GM19193 (cell line): ENCODE measurements around the gene SPAG7.

Experiments used
- POLR2A ChIP-seq: IDR thresholded peaks from 4 replicates; pipeline ENCODE4 v1.6.1; 2011; ENCODE audit not compliant: insufficient read depth, insufficient read length; ENCODE audit errors: extremely low read depth

Gene SPAG7

GRCh38 chr17:4966844-4967538, 626 bp downstream of the SPAG7 start:
- TF ChIP-seq POLR2A: peak; percentile 50

GRCh38 chr17:4965311-4965986, 2.2 kb downstream of the SPAG7 start:
- no peak for TF ChIP-seq POLR2A

- no peak for TF ChIP-seq POLR2A
Observed at GRCh38 chr17:4960279-4960922, 7.2 kb downstream of the SPAG7 start.

GRCh38 chr17:4959261-4959965, 8.2 kb downstream of the SPAG7 start:
- no peak for TF ChIP-seq POLR2A

- no peak for TF ChIP-seq POLR2A
Observed at GRCh38 chr17:4958102-4958501, 9.5 kb downstream of the SPAG7 start.

- TF ChIP-seq POLR2A: no peak
Observed at GRCh38 chr17:4956493-4957061, 11.0 kb downstream of the SPAG7 start.

GRCh38 chr17:4955091-4955490, 12.5 kb downstream of the SPAG7 start:
- TF ChIP-seq POLR2A: no peak

GRCh38 chr17:4953451-4953961, 14.1 kb downstream of the SPAG7 start:
- no peak for TF ChIP-seq POLR2A

GRCh38 chr17:4951486-4951885, 16.1 kb downstream of the SPAG7 start:
- TF ChIP-seq POLR2A: no peak

GRCh38 chr17:4950746-4951204, 16.8 kb downstream of the SPAG7 start, which contains the start of gene ENO3:
Gene ENO3 (plus strand): TSS chr17:4951119. CDS start chr17:4951830, 711 bp downstream.
- TF ChIP-seq POLR2A: no peak

- TF ChIP-seq POLR2A: peak; percentile 27
Observed at GRCh38 chr17:4950075-4950745, 17.4 kb downstream of the SPAG7 start.

- peak; percentile 53 for TF ChIP-seq POLR2A
Observed at GRCh38 chr17:4949321-4950074, 18.1 kb downstream of the SPAG7 start.

- no peak for TF ChIP-seq POLR2A
Observed at GRCh38 chr17:4948931-4949320, 18.7 kb downstream of the SPAG7 start.
